ENCODE data around the gene WDR7.

Gene WDR7

DNA sequence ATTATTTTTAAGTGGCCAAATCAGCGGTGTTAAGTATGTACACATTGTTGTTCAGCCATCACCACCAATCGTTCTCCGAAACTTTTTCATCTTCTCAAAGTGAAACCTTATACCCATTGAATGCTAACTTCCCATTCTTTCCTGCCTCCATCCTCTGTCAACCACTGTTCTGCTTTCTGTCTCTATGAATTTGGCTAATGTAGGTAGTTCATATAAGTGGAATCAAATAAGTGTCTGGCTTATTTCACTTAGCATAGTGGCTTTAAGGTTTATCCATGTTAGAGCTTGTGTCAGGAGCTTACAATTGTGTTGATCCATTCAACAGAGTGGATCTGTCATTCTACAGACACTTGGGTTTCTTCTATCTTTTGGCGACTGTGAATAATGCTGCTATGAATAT, 192.1 kb downstream of the WDR7 start:
- no peaks in the 10 kb centered on the region for H3K9me3 ChIP-seq (ENCODE audit: insufficient read depth, low read length)
- H2AFZ ChIP-seq (ENCODE audit: low read depth, low read length), result no peak overlapping the region
- H4K20me1 ChIP-seq (ENCODE audit: insufficient read depth, low read length), result no peaks in the 10 kb centered on the region
- no peak for TF ChIP-seq EZH2phosphoT487 (IDR thresholded peaks at IDR 0.05; ENCODE audit: low read depth)
- TF ChIP-seq, protein P1, sequence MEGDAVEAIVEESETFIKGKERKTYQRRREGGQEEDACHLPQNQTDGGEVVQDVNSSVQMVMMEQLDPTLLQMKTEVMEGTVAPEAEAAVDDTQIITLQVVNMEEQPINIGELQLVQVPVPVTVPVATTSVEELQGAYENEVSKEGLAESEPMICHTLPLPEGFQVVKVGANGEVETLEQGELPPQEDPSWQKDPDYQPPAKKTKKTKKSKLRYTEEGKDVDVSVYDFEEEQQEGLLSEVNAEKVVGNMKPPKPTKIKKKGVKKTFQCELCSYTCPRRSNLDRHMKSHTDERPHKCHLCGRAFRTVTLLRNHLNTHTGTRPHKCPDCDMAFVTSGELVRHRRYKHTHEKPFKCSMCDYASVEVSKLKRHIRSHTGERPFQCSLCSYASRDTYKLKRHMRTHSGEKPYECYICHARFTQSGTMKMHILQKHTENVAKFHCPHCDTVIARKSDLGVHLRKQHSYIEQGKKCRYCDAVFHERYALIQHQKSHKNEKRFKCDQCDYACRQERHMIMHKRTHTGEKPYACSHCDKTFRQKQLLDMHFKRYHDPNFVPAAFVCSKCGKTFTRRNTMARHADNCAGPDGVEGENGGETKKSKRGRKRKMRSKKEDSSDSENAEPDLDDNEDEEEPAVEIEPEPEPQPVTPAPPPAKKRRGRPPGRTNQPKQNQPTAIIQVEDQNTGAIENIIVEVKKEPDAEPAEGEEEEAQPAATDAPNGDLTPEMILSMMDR (IDR thresholded peaks at IDR 0.05; ENCODE audit: low read depth, low read length), result no peak
- H3K27me3 ChIP-seq (ENCODE audit: low read depth, low read length), result no peaks in the 10 kb centered on the region
- H3K27ac ChIP-seq (ENCODE audit: low read length), result no peak overlapping the region
- H3K4me2 ChIP-seq (ENCODE audit: low read length), result no peak overlapping the region
- no peaks in the 10 kb centered on the region for H3K79me2 ChIP-seq (ENCODE audit: low read length)
- H3K36me3 ChIP-seq (replicated peaks; ENCODE audit: low read depth, low read length), result no peaks in the 10 kb centered on the region
- no peak overlapping the region for H3K4me3 ChIP-seq (ENCODE audit: low read length)
- no peak overlapping the region for H3K9ac ChIP-seq (ENCODE audit: low read length)
- H3K4me1 ChIP-seq (ENCODE audit: low read length), result no peaks in the 10 kb centered on the region

DNA sequence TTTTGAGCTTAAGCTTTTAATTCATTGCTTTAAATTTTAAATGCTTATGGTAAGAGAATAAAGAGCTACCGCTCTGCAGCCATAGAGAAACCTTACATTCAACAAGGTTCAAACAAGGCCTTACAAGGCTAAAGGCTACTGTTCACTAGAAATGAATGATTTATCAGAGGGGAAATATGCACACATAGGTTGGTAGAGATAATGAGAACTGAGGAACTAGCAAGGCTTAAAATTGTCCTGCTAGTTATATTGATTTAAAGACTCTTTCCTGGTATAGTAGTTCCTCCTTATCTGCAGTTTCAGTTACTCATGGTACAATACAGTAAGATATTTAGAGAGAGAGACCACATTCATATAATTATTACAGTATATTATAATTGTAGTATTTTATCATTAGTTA, 193.4 kb downstream of the WDR7 start:
- Histone ChIP-seq H3K27ac (ENCODE audit: low read length) (no peak overlapping the region), H4K20me1 (ENCODE audit: insufficient read depth, low read length) (no peaks in the 10 kb centered on the region), H3K36me3 (replicated peaks; ENCODE audit: low read depth, low read length) (no peaks in the 10 kb centered on the region), H3K9me3 (ENCODE audit: insufficient read depth, low read length) (no peaks in the 10 kb centered on the region), H3K9ac (ENCODE audit: low read length) (no peak overlapping the region), H3K4me1 (ENCODE audit: low read length) (no peaks in the 10 kb centered on the region), H3K4me3 (ENCODE audit: low read length) (no peak overlapping the region), H3K27me3 (ENCODE audit: low read depth, low read length) (no peaks in the 10 kb centered on the region), H3K79me2 (ENCODE audit: low read length) (no peaks in the 10 kb centered on the region), H2AFZ (ENCODE audit: low read depth, low read length) (no peak overlapping the region), H3K4me2 (ENCODE audit: low read length) (no peak overlapping the region)
- TF ChIP-seq, protein P1 (IDR thresholded peaks at IDR 0.05; ENCODE audit: low read depth, low read length), result no peak
- no peak for TF ChIP-seq EZH2phosphoT487 (IDR thresholded peaks at IDR 0.05; ENCODE audit: low read depth)

DNA sequence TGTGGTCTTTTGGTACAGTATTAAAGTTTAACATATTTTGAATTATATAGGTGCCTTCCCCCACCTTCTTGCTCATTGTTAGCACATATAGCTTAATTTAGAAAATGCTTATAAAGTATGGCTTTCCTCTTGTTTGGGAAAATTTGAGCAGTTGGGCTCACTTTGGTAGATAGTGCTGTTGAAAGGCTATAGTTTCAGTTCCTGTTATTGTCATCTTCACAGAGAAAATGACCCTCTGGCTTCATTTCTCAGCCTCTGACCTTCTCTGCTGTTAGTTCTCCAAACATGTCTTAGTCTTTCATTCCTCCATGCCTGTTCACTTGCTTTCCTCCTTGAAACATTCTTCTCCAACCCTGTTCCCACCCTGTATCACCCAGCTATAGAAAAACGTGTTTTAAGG, 200.6 kb downstream of the WDR7 start:
- Histone ChIP-seq H3K9ac (ENCODE audit: low read length) (no peak overlapping the region), H3K79me2 (ENCODE audit: low read length) (no peaks in the 10 kb centered on the region), H3K4me1 (ENCODE audit: low read length) (peaks cover 9% of the 10 kb centered on the region), H3K4me2 (ENCODE audit: low read length) (no peak overlapping the region), H3K27ac (ENCODE audit: low read length) (no peak overlapping the region), H3K27me3 (ENCODE audit: low read depth, low read length) (no peaks in the 10 kb centered on the region), H4K20me1 (ENCODE audit: insufficient read depth, low read length) (no peaks in the 10 kb centered on the region), H2AFZ (ENCODE audit: low read depth, low read length) (no peak overlapping the region), H3K9me3 (ENCODE audit: insufficient read depth, low read length) (no peaks in the 10 kb centered on the region), H3K4me3 (ENCODE audit: low read length) (no peak overlapping the region), H3K36me3 (replicated peaks; ENCODE audit: low read depth, low read length) (no peaks in the 10 kb centered on the region)
- TF ChIP-seq, protein P1 (IDR thresholded peaks at IDR 0.05; ENCODE audit: low read depth, low read length), result no peak
- TF ChIP-seq EZH2phosphoT487 (IDR thresholded peaks at IDR 0.05; ENCODE audit: low read depth), result no peak

DNA sequence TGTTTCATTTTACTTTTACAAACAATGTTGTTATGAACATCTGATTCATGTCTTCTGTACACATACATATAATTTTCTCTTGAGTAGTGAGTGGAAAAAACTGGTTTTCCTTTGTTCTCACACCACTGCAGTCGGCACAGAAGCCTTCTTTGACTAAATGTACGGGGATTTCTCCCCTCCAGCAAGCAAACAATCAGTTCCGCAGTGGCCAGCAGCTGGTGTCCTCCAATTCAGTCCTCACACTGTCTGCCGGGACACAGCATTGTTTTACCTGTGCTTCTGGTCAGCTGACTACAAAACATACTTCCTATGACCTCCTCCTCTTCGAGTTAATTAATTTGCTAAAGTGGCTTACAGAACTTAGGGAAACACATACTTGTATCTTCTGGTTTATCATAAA, 202.8 kb downstream of the WDR7 start:
- Histone ChIP-seq H3K9me3 (ENCODE audit: insufficient read depth, low read length) (no peaks in the 10 kb centered on the region), H4K20me1 (ENCODE audit: insufficient read depth, low read length) (no peaks in the 10 kb centered on the region), H3K9ac (ENCODE audit: low read length) (no peak overlapping the region), H3K4me1 (ENCODE audit: low read length) (peaks cover 9% of the 10 kb centered on the region), H3K36me3 (replicated peaks; ENCODE audit: low read depth, low read length) (no peaks in the 10 kb centered on the region), H2AFZ (ENCODE audit: low read depth, low read length) (no peak overlapping the region), H3K79me2 (ENCODE audit: low read length) (no peaks in the 10 kb centered on the region), H3K4me2 (ENCODE audit: low read length) (no peak overlapping the region), H3K27me3 (ENCODE audit: low read depth, low read length) (no peaks in the 10 kb centered on the region), H3K27ac (ENCODE audit: low read length) (no peak overlapping the region), H3K4me3 (ENCODE audit: low read length) (no peak overlapping the region)
- TF ChIP-seq, protein P1 (IDR thresholded peaks at IDR 0.05; ENCODE audit: low read depth, low read length), result no peak
- TF ChIP-seq EZH2phosphoT487 (IDR thresholded peaks at IDR 0.05; ENCODE audit: low read depth), result no peak

Data from OCI-LY3 (cell line).